Measurements from ENCODE around the gene MFAP3. TPM values are rescaled to one million over a fixed set of nuclear protein-coding genes. Genes with fewer than 3 reads are reported as not detected.

The MFAP3 gene
- total RNA-seq, 1 experiment from 2014 or later, result 21.4 TPM

GRCh38 chr5:154039458-154039829, 677 bp downstream of the MFAP3 start:
- no peak for DNase-seq (ENCODE audit: low spot score)
- BruUV-seq (replicated peaks), result no TSS peak
- TF ChIP-seq CTCF (conservative IDR thresholded peaks at IDR 0.05; ENCODE audit: low read depth, low read length) (no peak), EZH2 (IDR thresholded peaks at IDR 0.05; ENCODE audit: borderline replicate concordance, low read depth, low read length, poor library complexity, severe bottlenecking) (no peak)
- intact Hi-C loops (cut with micrococcal nuclease; ENCODE audit: unreplicated experiment), result no loop called here
- Histone ChIP-seq H3K4me1 (ENCODE audit: insufficient read depth, low read length, poor library complexity, severe bottlenecking) (no peaks in the 10 kb centered on the region), H3K27me3 (replicated peaks; ENCODE audit: insufficient read depth, low read depth, low read length, poor library complexity) (no peaks in the 10 kb centered on the region), H3K4me3 (ENCODE audit: low read depth, low read length, poor library complexity, severe bottlenecking) (peak overlapping the region; percentile 87), H3K27ac (ENCODE audit: low read depth, low read length, poor library complexity, severe bottlenecking) (peak overlapping the region; percentile 83), H3K36me3 (ENCODE audit: insufficient read depth, low read length, poor library complexity, severe bottlenecking) (no peaks in the 10 kb centered on the region), H3K9me3 (ENCODE audit: low read depth, low read length, poor library complexity, severe bottlenecking) (no peaks in the 10 kb centered on the region)
- POLR2A ChIA-PET (ENCODE audit: low non-redundant PET), result no interaction called here
- CTCF ChIA-PET, result no interaction called here

DNA sequence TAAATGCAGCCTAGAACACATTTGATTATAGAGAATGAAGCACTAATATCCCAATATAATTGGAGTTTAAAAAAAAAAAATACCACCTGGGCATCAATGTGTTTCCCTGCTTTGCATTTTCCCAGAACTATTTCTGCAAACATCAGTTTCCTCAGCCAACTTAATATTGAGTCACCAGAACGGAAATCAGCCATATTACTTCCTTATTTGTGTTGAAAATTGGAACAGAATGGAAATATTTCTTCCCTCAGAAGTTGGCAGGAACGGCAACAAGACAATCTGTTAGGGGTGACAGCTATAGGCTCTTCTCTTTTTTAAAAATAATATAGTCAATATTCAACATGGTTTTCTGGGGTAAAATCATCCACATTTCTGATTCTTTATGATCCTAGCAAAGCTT, 4.0 kb downstream of the MFAP3 start:
- CTCF ChIA-PET, result no interaction called here
- intact Hi-C loops (cut with micrococcal nuclease; ENCODE audit: unreplicated experiment), result no loop called here
- peaks cover 20% of the 10 kb centered on the region for H3K4me1 ChIP-seq (ENCODE audit: insufficient read depth, low read length, poor library complexity, severe bottlenecking)
- no peak overlapping the region for H3K27ac ChIP-seq (ENCODE audit: low read depth, low read length, poor library complexity, severe bottlenecking)
- POLR2A ChIA-PET (ENCODE audit: low non-redundant PET), result no interaction called here
- H3K9me3 ChIP-seq (ENCODE audit: low read depth, low read length, poor library complexity, severe bottlenecking), result no peaks in the 10 kb centered on the region
- no peak for TF ChIP-seq EZH2 (IDR thresholded peaks at IDR 0.05; ENCODE audit: borderline replicate concordance, low read depth, low read length, poor library complexity, severe bottlenecking)
- no peak for TF ChIP-seq CTCF (conservative IDR thresholded peaks at IDR 0.05; ENCODE audit: low read depth, low read length)
- no TSS peak for BruUV-seq (replicated peaks)
- H3K36me3 ChIP-seq (ENCODE audit: insufficient read depth, low read length, poor library complexity, severe bottlenecking), result no peaks in the 10 kb centered on the region
- no peak overlapping the region for H3K4me3 ChIP-seq (ENCODE audit: low read depth, low read length, poor library complexity, severe bottlenecking)
- no peaks in the 10 kb centered on the region for H3K27me3 ChIP-seq (replicated peaks; ENCODE audit: insufficient read depth, low read depth, low read length, poor library complexity)
- DNase-seq (ENCODE audit: low spot score), result no peak

GRCh38 chr5:154044099-154044498, 5.3 kb downstream of the MFAP3 start:
- CTCF ChIA-PET, result no interaction called here
- TF ChIP-seq EZH2 (IDR thresholded peaks at IDR 0.05; ENCODE audit: borderline replicate concordance, low read depth, low read length, poor library complexity, severe bottlenecking) (no peak), CTCF (conservative IDR thresholded peaks at IDR 0.05; ENCODE audit: low read depth, low read length) (no peak)
- POLR2A ChIA-PET (ENCODE audit: low non-redundant PET), result no interaction called here
- Histone ChIP-seq H3K4me3 (ENCODE audit: low read depth, low read length, poor library complexity, severe bottlenecking) (no peak overlapping the region), H3K27me3 (replicated peaks; ENCODE audit: insufficient read depth, low read depth, low read length, poor library complexity) (no peaks in the 10 kb centered on the region), H3K9me3 (ENCODE audit: low read depth, low read length, poor library complexity, severe bottlenecking) (no peaks in the 10 kb centered on the region), H3K36me3 (ENCODE audit: insufficient read depth, low read length, poor library complexity, severe bottlenecking) (no peaks in the 10 kb centered on the region), H3K4me1 (ENCODE audit: insufficient read depth, low read length, poor library complexity, severe bottlenecking) (peaks cover 33% of the 10 kb centered on the region), H3K27ac (ENCODE audit: low read depth, low read length, poor library complexity, severe bottlenecking) (no peak overlapping the region)
- DNase-seq (ENCODE audit: low spot score), result no peak
- BruUV-seq (replicated peaks), result no TSS peak
- intact Hi-C loops (cut with micrococcal nuclease; ENCODE audit: unreplicated experiment), result no loop called here
